HG03175 (cell line): ENCODE measurements around the gene KRT80.

ENCODE experiments used
- ATAC-seq: cut with Tn5 transposase; IDR thresholded peaks from one replicate; pipeline ENCODE4 v1.9.1; 2021; ENCODE audit warnings: mild to moderate bottlenecking, moderate library complexity; ENCODE audit not compliant: unreplicated experiment

KRT80 gene

GRCh38 chr12:52211716-52212585 is 20.1 kb upstream of the KRT80 start:
- no peak for ATAC-seq

- no peak for ATAC-seq
Observed at GRCh38 chr12:52210925-52211650, 19.3 kb upstream of the KRT80 start.

- no peak for ATAC-seq
Observed at GRCh38 chr12:52210186-52210924, 18.5 kb upstream of the KRT80 start.

GRCh38 chr12:52209321-52209720 is 17.5 kb upstream of the KRT80 start:
- no peak for ATAC-seq

GRCh38 chr12:52208424-52209165 is 16.8 kb upstream of the KRT80 start:
- ATAC-seq = no peak

GRCh38 chr12:52207895-52208294 is 16.1 kb upstream of the KRT80 start:
- ATAC-seq = no peak

- ATAC-seq = no peak
Observed at GRCh38 chr12:52207106-52207505, 15.3 kb upstream of the KRT80 start.

GRCh38 chr12:52206304-52207040 is 14.7 kb upstream of the KRT80 start:
- no peak for ATAC-seq

GRCh38 chr12:52205612-52206303 is 13.9 kb upstream of the KRT80 start:
- ATAC-seq = no peak

- no peak for ATAC-seq
Observed at GRCh38 chr12:52204931-52205505, 13.2 kb upstream of the KRT80 start.

GRCh38 chr12:52204095-52204930 is 12.5 kb upstream of the KRT80 start:
- ATAC-seq = no peak

GRCh38 chr12:52203079-52203921 is 11.5 kb upstream of the KRT80 start:
- no peak for ATAC-seq

GRCh38 chr12:52202361-52203078 is 10.7 kb upstream of the KRT80 start:
- ATAC-seq = no peak

GRCh38 chr12:52201451-52201839 is 9.6 kb upstream of the KRT80 start:
- no peak for ATAC-seq

GRCh38 chr12:52200781-52201450 is 9.1 kb upstream of the KRT80 start:
- ATAC-seq = no peak

- no peak for ATAC-seq
Observed at GRCh38 chr12:52200086-52200780, 8.4 kb upstream of the KRT80 start.
